COLO829 (cell line): ENCODE results near the gene VPS13A.
"Not testable (repeated sequence)": the region's sequence is repeated elsewhere in the genome, so short reads cannot be mapped to it uniquely, and the experiment has no call there.

ENCODE experiments used
- DNase-seq: peaks from one replicate; pipeline ENCODE4 v3.0.0; 2012; ENCODE audit warnings: low spot score

Gene VPS13A

GRCh38 chr9:77183581-77183980 lies 6.2 kb downstream of the VPS13A start:
- DNase-seq: no peak

GRCh38 chr9:77188242-77188641 lies 10.9 kb downstream of the VPS13A start:
- DNase-seq: no peak

- no peak for DNase-seq
Measured at GRCh38 chr9:77194423-77194822, 17.1 kb downstream of the VPS13A start.

- no peak for DNase-seq
Measured at GRCh38 chr9:77210116-77210515, 32.8 kb downstream of the VPS13A start.

- no peak for DNase-seq
Measured at GRCh38 chr9:77211561-77211960, 34.2 kb downstream of the VPS13A start.

- no peak for DNase-seq
Measured at GRCh38 chr9:77212801-77213200, 35.5 kb downstream of the VPS13A start.

GRCh38 chr9:77215874-77216273 lies 38.5 kb downstream of the VPS13A start:
- DNase-seq: peak; percentile 28

GRCh38 chr9:77218612-77219011 lies 41.3 kb downstream of the VPS13A start:
- peak; percentile 25 for DNase-seq

GRCh38 chr9:77221431-77221830 lies 44.1 kb downstream of the VPS13A start:
- DNase-seq: no peak

- no peak for DNase-seq
Measured at GRCh38 chr9:77224746-77225312, 47.5 kb downstream of the VPS13A start.

- DNase-seq: no peak
Measured at GRCh38 chr9:77236693-77237092, 59.4 kb downstream of the VPS13A start.

- DNase-seq: no peak
Measured at GRCh38 chr9:77237896-77238295, 60.6 kb downstream of the VPS13A start.

GRCh38 chr9:77251050-77251449 lies 73.7 kb downstream of the VPS13A start:
- no peak for DNase-seq

GRCh38 chr9:77257275-77257674 lies 79.9 kb downstream of the VPS13A start:
- no peak for DNase-seq

- no peak for DNase-seq
Measured at GRCh38 chr9:77261605-77262004, 84.3 kb downstream of the VPS13A start.

- DNase-seq: not testable (repeated sequence)
Measured at GRCh38 chr9:77267762-77268161, 90.4 kb downstream of the VPS13A start.

- no peak for DNase-seq
Measured at GRCh38 chr9:77271023-77271690, 93.8 kb downstream of the VPS13A start.

GRCh38 chr9:77276799-77277198 lies 99.5 kb downstream of the VPS13A start:
- DNase-seq: no peak

GRCh38 chr9:77277719-77278118 lies 100.4 kb downstream of the VPS13A start:
- DNase-seq: no peak

GRCh38 chr9:77283991-77284390 lies 106.7 kb downstream of the VPS13A start:
- no peak for DNase-seq

- DNase-seq: no peak
Measured at GRCh38 chr9:77284616-77285015, 107.3 kb downstream of the VPS13A start.

GRCh38 chr9:77290373-77290772 lies 113.0 kb downstream of the VPS13A start:
- no peak for DNase-seq

- peak; percentile 74 for DNase-seq
Measured at GRCh38 chr9:77291714-77292113, 114.4 kb downstream of the VPS13A start.

- no peak for DNase-seq
Measured at GRCh38 chr9:77293949-77294348, 116.6 kb downstream of the VPS13A start.
